Hepatocyte (in vitro differentiated cells): ENCODE results near the gene MRPL10.

Experiments used
- CTCF ChIP-seq: fragments of 200-600 bp; sonication (generic); IDR thresholded peaks from 2 replicates; pipeline ENCODE4 v1.5.1; 2016; ENCODE audit warnings: antibody characterized with exemption, mild to moderate bottlenecking; ENCODE audit not compliant: poor library complexity
- EZH2 ChIP-seq: fragments of 200-600 bp; sonication (generic); IDR thresholded peaks from 2 replicates; pipeline ENCODE4 v1.6.1; 2016; ENCODE audit warnings: antibody characterized with exemption, mild to moderate bottlenecking, borderline replicate concordance

- no peak for TF ChIP-seq CTCF
- TF ChIP-seq EZH2: no peak
Observed at GRCh38 chr17:47806026-47806912, 25.1 kb downstream of the MRPL10 start.
